GM12874 (cell line): ENCODE results near the gene PLCH2.

Source experiments
- TF ChIP-seq, protein P1 (sequence below): IDR thresholded peaks from 2 replicates; pipeline ENCODE4 v1.5.1; 2011; ENCODE audit warnings: low read depth, mild to moderate bottlenecking, control low read depth, low read length, moderate library complexity; ENCODE audit not compliant: insufficient read depth

The PLCH2 gene

DNA sequence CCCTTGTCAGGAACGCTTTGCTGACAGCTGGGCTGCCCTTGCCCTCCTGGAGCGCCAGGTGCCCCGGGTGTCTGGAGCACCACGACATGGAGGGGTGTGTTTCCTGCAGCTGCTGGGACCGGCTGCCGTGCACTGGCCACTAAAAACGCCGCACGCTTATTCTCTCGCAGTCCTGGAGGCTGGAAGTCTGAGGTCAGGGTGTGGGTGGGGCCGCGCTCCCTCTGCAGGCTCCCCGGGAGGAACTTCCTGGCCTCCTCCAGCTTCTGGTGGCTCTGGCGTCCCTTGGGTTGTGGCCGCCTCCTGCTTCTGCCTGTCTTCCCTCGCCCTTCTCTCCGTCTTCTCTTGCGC is 28.0 kb upstream of the PLCH2 start:
- TF ChIP-seq, protein P1, sequence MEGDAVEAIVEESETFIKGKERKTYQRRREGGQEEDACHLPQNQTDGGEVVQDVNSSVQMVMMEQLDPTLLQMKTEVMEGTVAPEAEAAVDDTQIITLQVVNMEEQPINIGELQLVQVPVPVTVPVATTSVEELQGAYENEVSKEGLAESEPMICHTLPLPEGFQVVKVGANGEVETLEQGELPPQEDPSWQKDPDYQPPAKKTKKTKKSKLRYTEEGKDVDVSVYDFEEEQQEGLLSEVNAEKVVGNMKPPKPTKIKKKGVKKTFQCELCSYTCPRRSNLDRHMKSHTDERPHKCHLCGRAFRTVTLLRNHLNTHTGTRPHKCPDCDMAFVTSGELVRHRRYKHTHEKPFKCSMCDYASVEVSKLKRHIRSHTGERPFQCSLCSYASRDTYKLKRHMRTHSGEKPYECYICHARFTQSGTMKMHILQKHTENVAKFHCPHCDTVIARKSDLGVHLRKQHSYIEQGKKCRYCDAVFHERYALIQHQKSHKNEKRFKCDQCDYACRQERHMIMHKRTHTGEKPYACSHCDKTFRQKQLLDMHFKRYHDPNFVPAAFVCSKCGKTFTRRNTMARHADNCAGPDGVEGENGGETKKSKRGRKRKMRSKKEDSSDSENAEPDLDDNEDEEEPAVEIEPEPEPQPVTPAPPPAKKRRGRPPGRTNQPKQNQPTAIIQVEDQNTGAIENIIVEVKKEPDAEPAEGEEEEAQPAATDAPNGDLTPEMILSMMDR = no peak

DNA sequence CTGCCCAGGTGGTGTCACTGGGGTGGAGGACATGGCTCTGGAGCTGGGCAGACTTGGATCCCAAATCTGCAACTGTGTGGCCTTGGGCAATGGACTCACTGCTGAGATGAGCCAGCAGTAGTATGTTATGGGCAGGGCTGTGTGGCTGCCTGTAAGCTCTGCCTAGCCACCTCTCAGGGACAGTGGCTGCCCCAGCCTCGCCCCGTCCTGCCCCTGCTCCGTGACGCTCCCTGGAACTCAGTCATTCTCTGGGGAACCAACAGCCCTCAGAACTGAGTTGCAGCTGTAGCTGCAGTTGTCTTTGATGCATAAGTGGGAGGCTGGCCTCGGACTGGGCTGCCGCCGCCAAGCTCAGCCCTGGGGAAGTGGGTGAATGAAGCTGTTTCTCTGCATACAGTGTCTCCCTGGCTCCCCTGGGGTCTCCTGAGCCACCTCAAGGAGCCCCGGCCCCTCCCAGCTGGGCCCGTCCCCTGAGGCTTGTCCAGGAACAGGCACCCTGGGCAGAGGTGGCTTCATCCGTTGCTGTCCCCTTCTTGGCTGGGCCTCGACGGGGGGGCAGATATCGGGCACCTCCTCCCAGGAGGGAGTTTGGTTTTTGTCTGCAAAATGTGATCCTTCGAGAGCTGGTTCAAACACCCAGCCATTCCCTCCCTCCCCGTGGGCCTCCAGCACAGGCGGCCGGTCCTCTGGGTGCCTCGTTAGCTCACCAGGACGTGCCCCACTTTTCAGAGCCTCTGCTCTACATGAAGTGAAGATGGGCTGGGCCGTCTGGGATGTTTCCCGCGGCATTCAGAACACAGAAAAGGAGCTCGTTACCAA is 26.2 kb upstream of the PLCH2 start:
- TF ChIP-seq, protein P1 = no peak

DNA sequence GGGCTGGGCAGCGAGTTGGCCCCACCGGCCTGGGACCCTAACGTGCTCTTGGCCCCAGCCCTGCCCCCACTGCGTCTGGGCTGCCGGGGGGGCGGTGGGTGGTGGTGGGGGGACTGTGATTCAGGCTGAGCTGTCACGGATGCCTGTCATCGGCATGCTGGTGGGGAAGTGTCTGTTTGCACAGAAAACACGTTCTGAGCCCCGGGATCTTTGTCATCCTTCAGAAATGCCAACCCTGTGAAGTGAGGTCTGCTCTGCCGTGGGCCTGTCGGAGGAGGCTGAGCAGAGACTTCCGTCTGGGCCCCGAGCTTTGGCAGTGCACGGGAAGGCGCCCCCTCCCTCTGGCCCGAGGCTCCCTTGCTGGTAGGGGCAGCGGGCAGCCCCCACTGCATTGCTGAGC is 24.3 kb upstream of the PLCH2 start:
- TF ChIP-seq, protein P1 = no peak

DNA sequence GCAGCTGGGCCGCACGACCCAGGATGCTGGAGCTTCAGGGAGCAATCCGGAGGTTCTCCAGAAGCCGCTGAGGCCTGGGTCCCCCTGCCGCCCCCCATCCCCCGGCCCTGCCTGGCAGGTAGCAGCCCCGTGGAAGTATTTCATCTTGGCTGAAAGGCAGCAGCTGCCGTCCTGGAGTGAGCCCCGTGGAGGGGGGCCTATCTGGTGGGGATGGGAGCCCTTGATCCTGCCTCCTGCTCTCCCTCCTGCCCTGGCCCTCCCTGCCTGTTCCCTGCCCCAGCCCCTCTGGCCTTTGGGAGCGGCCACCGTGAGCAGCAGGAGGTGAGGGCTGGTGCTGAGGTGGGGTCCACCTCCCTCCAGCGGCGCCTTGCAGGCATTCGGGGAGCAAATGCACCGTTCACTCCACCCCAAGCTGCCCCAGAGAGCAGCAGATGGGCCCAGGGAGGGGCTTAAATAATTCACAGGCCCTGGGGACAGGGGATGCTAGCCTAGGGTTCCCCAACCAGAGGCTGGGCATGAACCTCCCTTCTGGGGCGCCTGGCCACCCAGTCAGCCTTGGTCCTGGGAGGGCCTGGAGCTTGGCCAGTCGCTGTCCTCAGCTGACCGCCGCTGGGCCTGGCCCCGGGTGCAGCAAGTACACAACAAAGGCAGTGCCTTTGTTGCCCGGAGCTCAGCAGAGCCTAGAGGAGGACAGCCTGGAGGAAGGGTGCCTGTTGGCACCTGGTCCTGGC is 23.7 kb upstream of the PLCH2 start:
- TF ChIP-seq, protein P1 = no peak

DNA sequence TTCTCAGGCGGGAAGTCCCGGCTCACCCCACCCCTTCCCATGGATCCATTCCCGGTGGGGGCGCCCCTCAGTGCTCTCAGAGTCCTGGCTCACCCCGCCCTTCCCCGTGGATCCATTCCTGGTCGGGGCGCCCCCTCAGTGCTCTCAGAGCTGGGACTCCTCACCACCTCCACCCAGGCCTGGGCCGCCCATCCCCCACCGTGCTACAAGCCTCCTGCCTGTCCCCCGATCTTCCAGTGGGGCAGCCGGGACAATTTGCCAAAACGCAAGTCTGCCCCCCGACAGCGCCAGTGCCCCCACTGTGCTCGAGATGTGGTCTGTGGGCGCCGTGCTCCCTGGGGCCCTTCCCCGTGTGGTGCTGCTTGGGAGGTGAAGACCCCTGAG is 23.2 kb upstream of the PLCH2 start:
- TF ChIP-seq, protein P1 = no peak

DNA sequence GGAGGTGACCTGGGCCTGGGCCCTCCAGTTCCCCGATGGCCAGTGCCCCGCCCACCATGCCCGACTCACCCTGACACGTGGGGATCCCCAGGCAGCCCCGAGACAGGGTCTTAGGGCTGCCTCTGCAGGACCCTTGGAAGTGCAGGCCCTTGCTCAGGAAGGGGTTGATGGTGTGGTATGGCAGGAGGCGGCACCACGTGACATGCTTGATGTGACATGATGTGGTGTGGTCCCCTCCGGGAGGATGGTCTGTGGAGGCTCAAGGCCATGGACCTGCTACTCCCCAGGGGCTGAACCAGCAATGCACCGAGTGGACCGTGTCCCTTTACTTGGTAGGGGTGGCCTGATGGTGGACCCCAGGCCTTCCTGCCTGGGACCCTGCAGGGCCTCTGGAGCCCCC is 21.9 kb upstream of the PLCH2 start:
- TF ChIP-seq, protein P1 = no peak

DNA sequence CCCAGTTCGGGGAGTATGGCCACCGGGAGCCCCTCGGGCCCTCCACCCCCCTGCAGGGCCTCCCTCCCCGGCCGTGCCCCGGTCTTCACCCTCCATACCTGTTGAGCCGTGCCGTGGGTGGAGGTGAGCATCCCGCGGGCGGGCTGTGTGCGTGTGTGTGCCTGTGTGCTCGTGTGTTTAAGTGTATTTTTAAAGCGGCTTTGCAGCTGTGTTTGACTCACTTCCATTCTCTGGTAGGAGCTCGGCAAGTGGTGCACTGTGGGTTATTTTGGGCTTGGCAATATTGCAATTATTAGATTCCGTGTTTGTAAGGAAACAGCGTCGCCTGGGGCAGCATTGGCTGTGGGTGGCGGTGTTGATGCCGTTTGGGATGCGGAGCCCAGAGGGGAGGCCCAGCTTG is 20.3 kb upstream of the PLCH2 start:
- TF ChIP-seq, protein P1 = no peak
